K562 (cell line): Measurements from ENCODE around the gene C1orf21.

Experiments
- CEBPB ChIP-seq: fragments of 450-650 bp; IDR thresholded peaks from 2 replicates; pipeline ENCODE4 v1.6.1; 2016; ENCODE audit warnings: missing genetic modification characterization, missing compliant biosample characterization
- TAF1 ChIP-seq: IDR thresholded peaks from 2 replicates; pipeline ENCODE4 v1.6.1; 2011; ENCODE audit warnings: mild to moderate bottlenecking, low read length, moderate library complexity; ENCODE audit not compliant: insufficient read depth, control insufficient read depth, severe bottlenecking; ENCODE audit errors: extremely low read depth
- ZBTB1 ChIP-seq: sonication (generic); formaldehyde crosslinking; IDR thresholded peaks from 2 replicates; pipeline ENCODE4 v1.8.1; 2023; ENCODE audit warnings: missing genetic modification reagents, low read depth, mild to moderate bottlenecking, borderline replicate concordance

DNA sequence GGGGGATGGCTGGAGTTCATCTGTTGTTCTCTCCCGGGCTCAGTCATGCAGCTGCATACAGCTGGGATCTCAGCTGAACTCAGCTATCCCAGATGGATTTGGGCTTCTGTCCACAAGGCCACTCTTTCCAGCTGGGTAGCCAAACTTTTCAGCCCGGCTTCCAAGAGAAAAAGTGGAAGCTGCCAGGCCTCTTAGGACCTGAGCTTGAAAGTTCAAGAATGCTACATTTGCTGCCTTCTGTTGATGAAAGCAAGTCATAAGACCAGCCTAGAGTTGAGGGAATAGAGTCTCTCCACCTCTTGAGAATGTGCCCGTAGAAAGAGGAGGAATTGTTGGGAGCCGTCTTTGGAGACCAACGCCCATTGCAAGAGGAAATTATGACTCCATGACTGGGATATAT is 95.3 kb downstream of the C1orf21 start:
- no peak for TF ChIP-seq TAF1
- TF ChIP-seq ZBTB1 (CRISPR knock-in tag) = no peak
- no peak for TF ChIP-seq CEBPB (tag)
